Caco-2 (cell line): ENCODE data around the gene GPR137C. TPM values are rescaled to one million over a fixed set of nuclear protein-coding genes. Genes with fewer than 3 reads are reported as not detected.

Experiments
- BruUV-seq: library from RNA; stranded (reverse); fragments of 400-500 nt; replicated peaks from 2 replicates; lab custom pipeline; 2021; lab: Mats Ljungman, UMichigan
- CTCF ChIA-PET: fragments of 300-600 bp; sonication (Branson Sonifier 250); formaldehyde crosslinking; loops from one replicate; lab custom pipeline; 2022; ENCODE audit warnings: antibody characterized with exemption; lab: Charles Lee
- POLR2A ChIA-PET: fragments of 300-600 bp; sonication (Branson Sonifier 250); formaldehyde crosslinking; loops from one replicate; lab custom pipeline; 2022; ENCODE audit warnings: antibody characterized with exemption; lab: Charles Lee
- DNase-seq, 2 experiments: peaks; one replicate each; pipeline versions ENCODE4 v3.0.0 to v3.0.0-alpha.2; 2020 to 2022
- H3K27me3 ChIP-seq: replicated peaks from 2 replicates; pipeline ENCODE4 v1.6.0; 2011; ENCODE audit warnings: low read length; ENCODE audit not compliant: control insufficient read depth, insufficient read depth
- H3K36me3 ChIP-seq: 2 replicates; pipeline ENCODE4 v1.5.1; 2011; ENCODE audit warnings: low read length; ENCODE audit not compliant: control insufficient read depth, insufficient read depth
- H3K4me1 ChIP-seq: fragments of 250-450 bp; sonication (Bioruptor Pico); 2 replicates; pipeline ENCODE4 v1.5.1; 2020; ENCODE audit warnings: mild to moderate bottlenecking
- H3K4me3 ChIP-seq: 2 replicates; pipeline ENCODE4 v1.5.1; 2011; ENCODE audit warnings: low read depth, mild to moderate bottlenecking, control low read depth, low read length
- H3K9me3 ChIP-seq: fragments of 250-450 bp; sonication (Bioruptor Pico); 2 replicates; pipeline ENCODE4 v1.5.1; 2020; ENCODE audit warnings: mild to moderate bottlenecking, moderate library complexity
- H3K27ac Mint-ChIP-seq: one replicate; pipeline ENCODE4 v1.8.0; 2022; ENCODE audit warnings: mixed read lengths; ENCODE audit not compliant: unreplicated experiment
- H3K27me3 Mint-ChIP-seq: one replicate; pipeline ENCODE4 v1.8.0; 2022; ENCODE audit warnings: mixed read lengths; ENCODE audit not compliant: insufficient read depth, unreplicated experiment
- H3K36me3 Mint-ChIP-seq: one replicate; pipeline ENCODE4 v1.8.0; 2022; ENCODE audit warnings: mild to moderate bottlenecking, mixed read lengths; ENCODE audit not compliant: insufficient read depth, unreplicated experiment
- H3K4me1 Mint-ChIP-seq: one replicate; pipeline ENCODE4 v1.8.0; 2022; ENCODE audit warnings: low read depth, mixed read lengths; ENCODE audit not compliant: unreplicated experiment
- H3K4me3 Mint-ChIP-seq: one replicate; pipeline ENCODE4 v1.8.0; 2022; ENCODE audit warnings: mild to moderate bottlenecking, moderate library complexity, mixed read lengths; ENCODE audit not compliant: unreplicated experiment
- H3K9me3 Mint-ChIP-seq: one replicate; pipeline ENCODE4 v1.8.0; 2022; ENCODE audit warnings: mixed read lengths; ENCODE audit not compliant: unreplicated experiment
- CTCF ChIP-seq, 2 experiments: fragments of 200-600 bp in 1 of 2; IDR thresholded peaks; 1 replicate in 1 of 2; 2 replicates in 1 of 2; pipeline versions ENCODE4 v1.5.1 to v1.8.0; 2011 to 2022; ENCODE audit warnings: antibody characterized with exemption in 1 of 2, control low read depth in 1 of 2, inconsistent platforms in 1 of 2, low read depth in 1 of 2, low read length in 1 of 2, mild to moderate bottlenecking in 1 of 2, moderate library complexity in 1 of 2; ENCODE audit not compliant: insufficient read depth in 1 of 2, severe bottlenecking in 1 of 2, unreplicated experiment in 1 of 2
- intact Hi-C: fragments of 100-400 bp; cut with micrococcal nuclease; formaldehyde crosslinking; loops from one replicate; pipeline ENCODE4 v1.10.0; 2022; ENCODE audit not compliant: unreplicated experiment
- total RNA-seq: library from RNA; stranded (reverse); gene quantifications from 2 replicates; pipeline ENCODE4 v1.2.3, GENCODE V29; 2022

The GPR137C gene
- total RNA-seq, 1 experiment from 2014 or later = 2.9 TPM

GRCh38 chr14:52590318-52590717 is 37.7 kb downstream of the GPR137C start:
- Mint-ChIP-seq H3K27me3 (no peaks in the 10 kb centered on the region), H3K9me3 (no peaks in the 10 kb centered on the region), H3K4me1 (no peaks in the 10 kb centered on the region), H3K27ac (no peak overlapping the region), H3K36me3 (no peaks in the 10 kb centered on the region), H3K4me3 (no peak overlapping the region)
- no peaks in the 10 kb centered on the region for H3K4me1 ChIP-seq
- H3K27me3 ChIP-seq = no peaks in the 10 kb centered on the region
- H3K36me3 ChIP-seq = no peaks in the 10 kb centered on the region
- CTCF ChIA-PET = no interaction called here
- TF ChIP-seq CTCF (IDR thresholded peaks at IDR 0.05; ENCODE audit: insufficient read depth in 1 of 2, low read depth in 1 of 2, low read length in 1 of 2, severe bottlenecking in 1 of 2, unreplicated experiment in 1 of 2) = no peak
- intact Hi-C loops = no loop called here
- no TSS peak for BruUV-seq
- no peaks in the 10 kb centered on the region for H3K9me3 ChIP-seq
- no peak for DNase-seq
- POLR2A ChIA-PET = no interaction called here
- no peak overlapping the region for H3K4me3 ChIP-seq

- H3K27me3 ChIP-seq = no peaks in the 10 kb centered on the region
- Mint-ChIP-seq H3K4me1 (no peaks in the 10 kb centered on the region), H3K4me3 (no peak overlapping the region), H3K36me3 (no peaks in the 10 kb centered on the region), H3K27me3 (no peaks in the 10 kb centered on the region), H3K9me3 (no peaks in the 10 kb centered on the region), H3K27ac (no peak overlapping the region)
- no peaks in the 10 kb centered on the region for H3K9me3 ChIP-seq
- no peak for TF ChIP-seq CTCF (IDR thresholded peaks at IDR 0.05; ENCODE audit: insufficient read depth in 1 of 2, low read depth in 1 of 2, low read length in 1 of 2, severe bottlenecking in 1 of 2, unreplicated experiment in 1 of 2)
- H3K36me3 ChIP-seq = no peaks in the 10 kb centered on the region
- no peaks in the 10 kb centered on the region for H3K4me1 ChIP-seq
- peak in 1 of 2 experiments; percentile 29 for DNase-seq
- CTCF ChIA-PET = no interaction called here
- intact Hi-C loops = no loop called here
- H3K4me3 ChIP-seq = no peak overlapping the region
- POLR2A ChIA-PET = no interaction called here
- no TSS peak for BruUV-seq
These were observed 43.7 kb downstream of the GPR137C start for GRCh38 chr14:52596320-52596719.

- H3K4me1 Mint-ChIP-seq = no peaks in the 10 kb centered on the region
- no peaks in the 10 kb centered on the region for H3K27me3 Mint-ChIP-seq
- Histone ChIP-seq H3K36me3 (no peaks in the 10 kb centered on the region), H3K9me3 (no peaks in the 10 kb centered on the region), H3K27me3 (no peaks in the 10 kb centered on the region), H3K4me1 (no peaks in the 10 kb centered on the region), H3K4me3 (no peak overlapping the region)
- ChIA-PET POLR2A (no interaction called here), CTCF (no interaction called here)
- no peak for DNase-seq
- intact Hi-C loops = no loop called here
- no peak for TF ChIP-seq CTCF (IDR thresholded peaks at IDR 0.05; ENCODE audit: insufficient read depth in 1 of 2, low read depth in 1 of 2, low read length in 1 of 2, severe bottlenecking in 1 of 2, unreplicated experiment in 1 of 2)
- no peak overlapping the region for H3K4me3 Mint-ChIP-seq
- no peak overlapping the region for H3K27ac Mint-ChIP-seq
- H3K36me3 Mint-ChIP-seq = no peaks in the 10 kb centered on the region
- no peaks in the 10 kb centered on the region for H3K9me3 Mint-ChIP-seq
- no TSS peak for BruUV-seq
These were observed 44.2 kb downstream of the GPR137C start for GRCh38 chr14:52596861-52597260.
